HG03280 (cell line): ENCODE data around the gene BDKRB1.

Source experiments
- ATAC-seq: cut with Tn5 transposase; IDR thresholded peaks from one replicate; pipeline ENCODE4 v1.9.1; 2021; ENCODE audit warnings: mild to moderate bottlenecking, moderate library complexity; ENCODE audit not compliant: unreplicated experiment

BDKRB1 gene

DNA sequence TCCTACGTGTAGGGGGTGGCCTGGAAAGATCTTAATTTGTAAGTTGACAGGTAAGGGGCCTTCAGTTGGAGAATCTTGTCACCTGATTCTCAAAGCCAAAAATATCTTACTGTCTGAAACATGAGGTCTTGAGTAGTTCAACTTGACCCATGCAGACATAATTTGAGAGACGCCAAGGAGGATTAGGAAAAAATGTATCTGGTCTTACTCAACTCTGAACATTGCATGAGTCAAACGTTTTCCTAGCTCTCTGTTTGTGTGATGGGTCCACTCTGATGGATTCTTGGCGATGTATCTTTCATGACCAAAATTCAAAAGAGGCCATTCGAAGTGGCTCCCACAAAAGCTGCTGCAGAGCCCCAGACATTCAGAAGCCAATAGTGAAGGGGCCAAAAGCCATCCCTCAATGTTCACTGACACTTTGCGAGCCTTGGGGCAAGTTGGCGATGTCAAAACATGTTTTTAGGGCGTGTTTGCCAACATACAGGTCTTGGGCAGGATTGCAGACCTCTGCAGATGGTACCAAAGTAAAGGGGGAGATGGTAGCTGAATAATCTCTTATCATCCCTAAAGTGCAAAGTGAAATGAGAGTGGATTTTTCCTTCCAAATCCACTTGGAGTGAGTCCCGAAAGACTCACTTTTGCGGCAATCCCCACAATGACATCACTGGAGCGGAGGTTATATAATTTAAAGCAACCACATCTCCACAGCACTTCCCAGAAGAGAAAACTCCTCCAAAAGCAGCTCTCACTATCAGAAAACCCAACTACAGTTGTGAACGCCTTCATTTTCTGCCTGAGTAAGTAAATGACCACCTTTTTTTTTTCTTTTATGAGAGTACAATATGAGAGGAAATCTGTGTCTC is at the start of gene BDKRB1:
BDKRB1 (plus strand) TSS at position 710 of the 866 bp plus-strand sequence. CDS start 7,473 bp downstream, outside the sequence.
- no peak for ATAC-seq

DNA sequence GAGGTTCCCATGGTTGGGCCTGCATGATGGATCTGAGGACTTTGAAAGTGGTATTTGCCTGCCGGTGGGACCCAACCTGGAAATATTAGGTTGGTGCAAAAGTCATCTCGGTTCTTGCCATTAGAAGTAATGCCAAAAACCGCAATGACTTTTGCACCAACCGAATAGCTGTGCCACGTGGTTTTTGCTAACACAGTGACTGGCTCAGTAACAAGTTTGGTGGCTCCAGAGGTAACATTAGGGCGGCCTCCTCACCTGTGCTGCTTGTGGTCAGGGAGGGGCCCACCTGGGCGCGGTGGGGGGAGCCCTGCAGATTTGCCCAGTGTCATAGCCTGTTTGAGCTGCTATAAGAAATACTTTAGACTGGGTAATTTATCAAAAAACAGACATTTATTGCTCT is 49.5 kb upstream of the BDKRB1 start:
- ATAC-seq: no peak

DNA sequence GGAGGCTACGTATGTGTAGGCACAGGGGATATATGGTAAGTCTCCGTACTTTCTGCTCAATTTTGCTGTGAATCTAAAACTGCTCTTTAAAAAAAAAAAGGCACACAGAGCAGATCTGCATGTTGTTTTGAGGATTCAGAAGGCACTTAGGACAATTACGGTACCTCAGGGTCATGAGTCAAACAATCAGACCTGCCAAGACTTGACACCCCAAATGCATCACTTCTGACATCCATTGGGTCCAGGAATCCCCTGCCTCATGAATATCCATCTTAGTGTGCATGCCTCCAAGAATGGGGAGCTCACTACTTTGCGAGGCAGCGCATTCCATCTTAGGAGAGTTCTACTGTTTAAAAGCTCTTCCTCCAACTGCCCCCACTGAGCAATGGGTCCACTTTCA is 48.3 kb upstream of the BDKRB1 start:
- ATAC-seq: no peak

DNA sequence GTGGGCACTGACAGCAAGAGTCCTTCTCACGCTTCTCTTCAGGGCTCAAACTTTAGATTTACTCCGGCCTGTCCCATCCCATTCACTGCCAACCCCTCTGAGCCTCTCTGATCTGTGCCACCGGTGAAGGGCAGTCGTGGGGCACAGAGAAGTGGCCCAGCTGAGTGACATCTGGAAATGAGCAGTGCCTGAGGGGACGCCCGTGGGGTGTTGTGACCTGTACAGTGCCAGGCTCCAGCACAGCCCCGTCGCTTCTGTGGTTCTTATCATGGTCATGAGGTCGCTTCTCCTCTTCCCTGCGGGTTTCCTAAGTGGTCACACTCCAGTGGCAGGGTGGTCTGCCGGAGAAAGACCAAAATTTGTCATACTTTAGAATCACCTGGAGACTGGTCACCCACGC is 47.3 kb upstream of the BDKRB1 start:
- ATAC-seq: no peak

DNA sequence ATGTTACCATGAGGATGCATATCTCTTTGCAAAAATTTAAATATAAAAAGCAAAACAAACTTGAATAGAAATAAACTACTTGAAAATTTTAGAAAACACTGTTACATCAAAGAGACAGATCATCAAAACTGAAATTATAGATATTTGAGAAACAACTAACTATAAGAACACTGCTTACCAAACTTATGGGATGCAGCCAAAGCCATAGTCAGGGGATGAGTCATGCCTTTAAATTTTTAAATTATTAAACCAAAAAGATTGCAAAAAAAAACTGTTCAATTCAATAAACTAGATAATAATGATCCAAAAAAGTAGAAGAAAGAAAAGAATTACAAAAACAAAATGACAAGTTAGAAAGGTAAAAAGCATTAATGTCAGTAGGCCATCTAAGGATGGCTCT is 43.9 kb upstream of the BDKRB1 start:
- no peak for ATAC-seq

DNA sequence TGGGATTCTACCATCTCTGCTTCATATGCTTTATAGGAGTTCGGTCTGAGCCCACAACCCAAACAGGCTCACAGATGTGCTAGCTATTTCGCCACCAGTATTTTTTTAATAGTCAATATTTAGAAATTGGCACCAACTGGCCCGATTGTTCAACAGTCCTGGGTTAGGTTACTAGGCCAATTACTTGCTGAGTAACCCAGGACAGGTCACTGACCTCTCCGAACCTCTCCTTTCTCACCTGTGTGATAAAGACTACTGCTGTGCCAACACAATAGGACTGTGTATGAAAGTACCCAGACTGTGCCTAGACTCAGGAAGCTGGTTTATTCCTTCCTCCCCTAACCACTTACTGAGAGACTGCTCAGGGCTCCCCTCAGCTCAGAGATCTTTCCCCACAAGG is 43.1 kb upstream of the BDKRB1 start:
- ATAC-seq: no peak

DNA sequence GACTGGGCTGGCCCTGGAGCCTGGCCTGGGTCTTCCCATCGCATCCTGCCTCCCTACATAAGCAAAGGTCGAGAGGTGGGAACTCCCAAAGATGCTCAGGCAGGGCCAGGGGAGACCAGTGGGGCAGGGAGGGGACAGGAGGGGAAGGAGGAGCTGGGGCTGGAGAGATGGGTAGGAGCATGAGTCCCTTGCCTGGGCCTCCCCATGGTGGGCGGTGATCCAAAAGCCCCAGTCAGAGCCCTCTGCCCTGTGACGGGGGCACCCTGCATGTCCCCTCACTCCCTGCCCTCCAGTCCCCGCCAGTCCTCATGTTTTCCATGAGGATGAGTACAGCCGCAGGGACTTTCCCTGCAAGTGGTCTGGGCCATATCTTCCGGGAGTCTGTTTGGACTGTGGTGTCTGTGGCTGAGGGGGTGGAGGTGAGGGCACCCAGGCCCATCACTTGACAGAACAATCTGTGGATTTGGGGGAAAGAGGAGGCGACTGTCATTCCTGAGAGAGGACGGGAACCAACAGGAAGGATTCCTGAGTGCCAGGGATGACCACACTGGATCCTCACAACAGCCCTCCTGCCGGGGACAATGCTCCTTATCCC is 42.0 kb upstream of the BDKRB1 start:
- ATAC-seq: no peak

DNA sequence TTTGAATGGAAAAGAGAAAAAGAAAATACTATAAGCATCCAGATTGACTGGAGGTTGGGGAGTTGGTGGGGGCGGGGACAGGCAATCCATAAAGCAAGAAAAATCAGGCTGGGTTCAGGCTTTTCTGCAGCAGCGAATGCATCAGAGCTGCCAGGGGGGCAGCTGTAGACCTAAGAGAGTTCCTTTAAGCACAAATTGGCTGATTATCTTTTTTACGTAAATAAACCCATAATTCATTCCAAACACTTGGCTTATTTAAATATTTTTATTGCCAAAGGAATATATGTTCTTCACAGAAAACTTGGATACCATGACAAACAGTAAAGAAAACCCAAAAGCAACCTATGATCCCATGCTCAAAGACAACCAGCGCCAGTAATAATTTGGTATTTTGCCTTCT is 41.2 kb upstream of the BDKRB1 start:
- no peak for ATAC-seq

DNA sequence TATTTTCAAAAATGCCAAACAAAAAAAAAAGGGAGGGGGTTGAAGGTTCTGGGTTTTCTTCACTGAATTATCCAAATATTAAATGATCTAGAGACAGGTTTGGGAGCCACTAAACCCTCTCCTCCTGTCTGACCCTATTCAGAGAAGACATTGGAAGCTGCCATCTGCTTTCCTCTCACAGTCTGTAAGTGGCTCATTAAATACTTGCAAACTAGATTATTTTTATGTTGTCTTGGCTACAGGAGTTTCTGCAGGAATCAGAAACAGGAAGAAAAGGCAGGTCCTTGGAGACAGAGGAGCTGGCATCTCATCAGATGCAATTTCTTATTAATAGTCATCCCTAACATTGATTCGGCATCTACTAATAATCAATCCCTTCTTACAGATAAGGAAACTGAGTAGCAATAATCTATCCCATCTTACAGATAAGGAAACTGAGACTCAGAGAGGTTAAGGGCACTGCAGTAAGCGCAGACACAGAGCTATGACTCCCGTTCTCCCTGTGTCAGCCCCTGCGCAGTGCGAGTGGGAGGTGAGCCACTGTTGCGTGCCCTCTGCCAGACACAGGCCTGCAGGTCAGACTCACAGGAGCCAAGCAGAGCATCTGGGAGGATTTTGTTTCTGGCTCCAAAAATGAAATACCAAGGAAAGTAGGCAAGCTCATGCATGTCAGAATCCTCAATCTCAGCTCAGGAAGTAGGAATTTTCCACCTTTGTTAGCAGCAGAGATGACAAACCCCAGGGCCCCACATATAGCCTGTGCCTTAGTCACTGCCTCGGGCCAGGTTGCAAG is 40.4 kb upstream of the BDKRB1 start:
- ATAC-seq: no peak

DNA sequence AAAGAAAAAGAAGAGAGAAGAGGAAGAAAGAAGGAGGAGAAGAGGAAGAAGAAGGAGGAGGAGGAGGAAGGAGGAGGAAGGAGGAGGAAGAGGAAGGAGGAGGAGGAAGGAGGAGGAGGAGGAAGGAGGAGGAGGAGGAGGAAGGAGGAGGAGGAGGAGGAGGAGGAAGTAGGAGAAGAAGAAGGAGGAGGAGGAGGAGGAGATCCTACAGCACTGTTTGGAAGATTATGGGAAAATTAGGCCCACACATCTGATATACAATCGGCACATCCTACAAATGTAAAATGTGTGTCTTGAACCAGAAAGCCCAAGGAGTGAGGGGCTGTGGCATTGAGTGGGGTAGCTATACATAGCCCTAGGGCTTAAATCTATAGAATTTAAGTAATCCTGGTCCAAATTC is 39.4 kb upstream of the BDKRB1 start:
- ATAC-seq: no peak

DNA sequence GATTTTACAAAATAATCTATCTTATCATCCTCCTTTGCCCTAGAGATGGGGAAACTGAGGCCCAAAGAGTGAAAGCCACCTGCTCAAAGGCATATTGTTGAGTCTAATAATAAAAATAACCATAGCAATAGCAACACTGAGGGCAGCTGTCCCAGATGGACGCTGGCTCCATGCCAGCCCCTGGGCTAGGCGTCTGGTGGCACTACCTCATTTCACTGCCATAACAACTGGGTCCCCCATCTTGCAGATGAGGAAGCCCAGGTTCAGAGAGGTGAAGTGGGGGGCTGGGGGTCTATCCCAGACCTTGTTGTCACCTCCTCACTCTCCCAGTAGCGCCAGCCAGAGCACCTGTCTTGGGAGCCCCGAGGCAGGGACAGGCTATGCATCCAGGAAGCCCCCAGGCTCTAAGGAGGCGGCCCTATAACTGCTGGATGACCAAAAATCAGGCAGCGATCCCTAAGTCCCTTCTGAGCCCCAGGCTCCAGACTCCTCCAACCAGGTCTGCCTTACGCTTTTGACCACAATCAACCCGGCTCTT is 38.6 kb upstream of the BDKRB1 start:
- no peak for ATAC-seq

DNA sequence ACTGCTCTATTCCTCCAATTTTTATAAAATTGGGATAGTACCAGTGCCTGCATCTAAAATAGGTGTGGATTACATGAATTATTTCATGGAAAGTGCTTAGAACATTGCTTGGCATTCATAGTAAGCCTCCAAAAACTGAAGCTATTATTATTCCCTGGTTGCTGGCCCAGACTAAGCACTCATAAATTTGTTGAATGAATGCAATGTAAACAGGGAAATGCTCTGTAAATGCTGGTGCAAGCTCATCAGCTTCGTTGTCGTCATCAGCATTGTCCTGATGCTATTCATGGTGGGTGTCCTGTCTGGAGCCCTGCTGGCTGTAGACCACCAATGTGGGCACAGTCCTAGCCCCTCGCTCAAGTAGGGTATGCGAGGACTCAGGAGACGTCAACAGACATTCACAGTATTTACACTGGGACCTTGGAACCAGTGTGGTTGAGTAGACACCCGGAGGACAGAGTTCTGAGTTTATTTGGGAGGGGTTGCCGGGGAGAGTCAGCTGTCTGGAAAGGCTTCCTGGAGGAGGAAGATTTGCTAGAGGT is 34.8 kb upstream of the BDKRB1 start:
- no peak for ATAC-seq

DNA sequence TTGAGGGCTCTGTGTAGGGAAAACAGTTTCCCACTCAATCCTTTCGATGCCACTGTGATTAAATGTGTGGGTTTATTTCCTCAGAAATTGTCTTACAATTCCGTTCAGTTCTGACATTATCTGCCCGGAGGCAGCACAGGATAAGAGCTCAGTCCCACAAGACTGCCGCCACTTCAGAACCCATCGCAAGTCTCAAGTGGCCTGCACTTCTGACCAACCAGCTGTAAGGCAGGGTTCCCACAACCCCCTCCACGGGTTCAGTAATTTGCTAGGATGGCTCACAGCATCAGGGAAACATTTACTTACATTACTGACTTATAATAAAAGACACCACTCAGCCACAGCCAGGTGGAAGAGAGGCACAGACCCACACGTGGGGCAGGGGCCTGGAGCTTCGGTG is 34.2 kb upstream of the BDKRB1 start:
- ATAC-seq: no peak

DNA sequence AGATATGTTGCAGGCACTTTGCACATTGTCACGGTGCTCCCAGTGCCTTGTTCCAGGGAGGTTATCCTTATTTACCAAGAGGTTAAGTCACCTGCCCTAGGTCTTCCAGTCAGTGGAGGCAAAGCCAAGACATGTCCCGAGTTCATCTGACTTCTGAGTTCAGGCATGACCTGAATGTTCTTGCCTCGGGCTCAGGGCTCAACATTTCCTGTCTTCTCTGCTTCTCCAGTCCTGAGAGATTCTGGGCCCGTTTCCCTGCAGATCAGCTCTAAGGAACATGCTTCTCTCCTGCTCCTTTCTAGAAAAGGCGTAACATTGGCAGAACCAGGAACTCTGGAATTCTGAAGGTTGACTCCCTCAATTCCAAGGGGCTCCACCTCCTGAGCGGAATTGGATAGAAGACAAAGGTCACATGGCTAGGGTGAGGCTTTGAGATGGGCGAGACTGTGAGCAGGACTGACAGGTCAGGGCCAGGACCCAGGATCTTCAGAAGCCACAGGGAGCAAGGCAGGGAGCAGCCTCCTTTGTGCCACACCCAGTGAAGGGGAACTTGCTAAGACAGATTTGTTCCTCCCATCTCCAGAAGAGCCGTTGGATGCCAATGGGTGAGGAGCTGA is 31.4 kb upstream of the BDKRB1 start:
- ATAC-seq: no peak

DNA sequence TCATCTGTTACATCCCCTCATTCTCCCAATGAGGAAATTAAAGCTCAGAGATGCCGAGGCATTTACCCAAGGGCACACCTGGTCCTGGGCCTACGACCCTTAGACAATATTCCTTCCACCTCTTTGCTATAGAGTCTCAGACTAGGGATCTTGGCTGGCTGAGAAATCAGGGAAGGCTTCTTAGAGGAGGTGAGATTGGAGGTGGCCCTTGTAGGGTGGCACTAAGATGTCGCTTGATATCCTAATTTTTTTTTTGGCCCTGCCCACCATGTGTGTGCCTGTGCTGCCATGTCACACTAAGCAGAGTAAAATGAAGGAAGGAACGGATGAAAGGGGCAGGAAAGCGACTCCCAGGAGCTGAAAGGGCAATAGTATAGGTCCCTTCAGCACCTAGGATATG is 30.8 kb upstream of the BDKRB1 start:
- no peak for ATAC-seq

DNA sequence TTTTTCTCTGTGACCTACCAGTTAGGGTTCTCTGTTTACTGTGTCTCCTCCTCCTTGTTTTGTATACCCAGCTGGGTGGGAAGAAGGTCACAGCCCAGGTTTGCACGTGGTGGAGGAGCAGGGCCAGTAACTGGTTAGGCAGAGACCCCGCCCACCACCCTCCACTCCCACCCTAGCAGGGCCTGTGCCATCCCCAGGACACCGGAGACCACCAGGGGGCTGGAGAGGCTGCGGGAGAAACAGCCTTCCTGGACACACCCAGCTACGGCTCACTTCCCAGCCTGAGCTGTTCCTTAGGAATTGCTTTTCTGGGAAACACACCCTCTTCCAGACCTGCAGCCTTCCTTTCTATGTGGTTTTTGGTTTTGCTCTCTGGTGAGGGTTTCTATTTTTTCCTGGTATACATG is 30.3 kb upstream of the BDKRB1 start:
- ATAC-seq: no peak

DNA sequence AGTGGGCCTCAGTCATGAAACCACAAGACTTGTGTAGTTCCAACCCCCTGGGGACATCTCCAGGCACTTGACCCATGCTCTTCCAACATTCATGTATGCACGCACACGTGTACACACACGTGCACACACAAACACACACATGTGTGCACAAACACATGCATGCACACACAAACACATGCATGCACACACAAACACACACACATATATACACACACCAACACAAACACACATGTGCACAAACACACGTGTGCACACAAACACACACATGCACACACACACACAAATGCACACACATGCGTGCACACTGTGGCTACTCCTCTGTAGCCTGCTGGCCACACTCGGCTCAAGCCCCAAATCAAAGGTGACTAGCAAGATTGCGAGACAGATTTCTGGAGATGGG is 28.6 kb upstream of the BDKRB1 start:
- no peak for ATAC-seq

DNA sequence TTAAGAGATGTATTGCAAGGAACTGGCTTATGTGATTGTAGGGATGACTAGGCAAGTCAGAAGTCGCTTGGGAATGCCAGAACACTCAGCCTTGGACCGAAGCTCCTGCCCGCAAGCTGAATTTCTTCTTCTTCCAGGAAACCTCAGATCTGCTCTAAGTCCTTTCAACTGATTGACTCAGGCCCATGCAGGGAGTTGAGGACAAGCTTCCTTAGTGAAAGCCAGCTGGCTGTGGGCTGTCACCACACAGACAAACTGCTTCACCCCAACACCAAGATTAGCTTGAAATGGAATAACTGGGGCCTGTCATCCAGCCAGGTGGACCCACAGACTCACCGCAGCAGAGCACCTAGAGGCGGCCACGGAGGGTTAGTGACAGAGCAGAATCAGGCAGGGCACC is 26.7 kb upstream of the BDKRB1 start:
- ATAC-seq: no peak

DNA sequence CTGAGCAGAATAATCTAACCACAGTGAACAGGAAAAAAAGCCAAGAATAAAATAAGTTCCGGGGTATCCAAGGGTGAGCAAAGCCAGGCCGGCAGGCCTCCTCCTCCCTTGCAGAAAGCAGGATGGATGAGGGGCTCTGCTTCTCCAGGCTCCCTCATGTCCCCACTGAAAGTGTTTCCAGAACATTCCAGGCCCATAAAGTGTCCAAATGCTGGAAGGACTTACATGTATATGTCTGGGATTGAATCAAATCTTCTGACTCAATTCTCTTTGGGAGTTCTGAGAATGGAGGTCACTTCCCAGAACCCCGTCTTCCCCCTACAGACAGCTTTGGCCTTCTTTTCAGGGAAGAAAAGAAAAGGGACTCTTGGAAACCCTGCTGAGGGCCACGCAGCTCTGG is 25.0 kb upstream of the BDKRB1 start:
- no peak for ATAC-seq

DNA sequence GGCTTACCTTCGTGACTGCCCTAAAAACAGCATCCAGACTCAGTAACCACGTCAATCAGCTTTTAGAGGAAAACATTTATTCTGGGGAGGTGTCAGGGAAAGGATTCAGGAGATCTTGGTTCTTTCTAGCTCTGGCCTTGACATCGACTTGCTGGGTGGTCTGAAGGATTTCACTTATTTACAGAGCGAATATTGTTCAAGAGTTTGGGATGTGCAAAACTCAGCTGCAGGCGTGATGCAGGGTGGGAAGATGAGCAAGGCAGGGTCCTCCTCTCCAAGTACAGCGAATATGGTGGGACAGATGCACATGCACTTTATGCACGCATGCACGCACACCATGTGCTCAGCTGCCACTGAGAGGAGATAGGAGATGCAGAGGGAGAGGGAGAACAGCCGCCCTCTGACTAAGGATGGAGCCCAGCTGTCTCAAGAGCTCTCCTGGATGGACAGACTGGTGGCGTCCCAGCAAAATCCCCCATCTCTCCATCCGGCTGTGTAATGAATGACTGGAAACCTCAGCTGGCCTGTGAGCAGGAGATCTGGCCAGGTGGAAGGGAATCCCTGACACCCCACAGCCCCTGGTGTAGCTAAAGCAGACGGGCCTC is 24.4 kb upstream of the BDKRB1 start:
- no peak for ATAC-seq
